HepG2 (cell line): ENCODE data around the gene PRDM11. TPM values are rescaled to one million over a fixed set of nuclear protein-coding genes. Genes with fewer than 3 reads are reported as not detected.

Source experiments
- ARNT2 ChIP-seq: sonication (generic); formaldehyde crosslinking; IDR thresholded peaks from 2 replicates; pipeline ENCODE4 v1.8.0; 2022; ENCODE audit warnings: mild to moderate bottlenecking, low read depth, missing genetic modification reagents, moderate library complexity
- CREB1 ChIP-seq, 2 experiments: fragments of 450-650 bp in 1 of 2; IDR thresholded peaks; 2 replicates each; pipeline ENCODE4 v1.6.1; 2016 to 2017; ENCODE audit warnings: control low read depth in 1 of 2, mild to moderate bottlenecking in 1 of 2, missing compliant biosample characterization in 1 of 2, missing genetic modification characterization in 1 of 2
- DMTF1 ChIP-seq: sonication (generic); formaldehyde crosslinking; IDR thresholded peaks from 2 replicates; pipeline ENCODE4 v1.4.0; 2020; ENCODE audit warnings: mild to moderate bottlenecking, missing genetic modification reagents
- IRF9 ChIP-seq: sonication (generic); formaldehyde crosslinking; IDR thresholded peaks from 2 replicates; pipeline ENCODE4 v1.8.0; 2022; ENCODE audit warnings: missing genetic modification reagents, mild to moderate bottlenecking, borderline replicate concordance
- KLF12 ChIP-seq: sonication (generic); formaldehyde crosslinking; IDR thresholded peaks from 2 replicates; pipeline ENCODE4 v1.4.0; 2020; ENCODE audit warnings: missing genetic modification reagents, borderline replicate concordance
- MTERF4 ChIP-seq: sonication (generic); formaldehyde crosslinking; IDR thresholded peaks from 2 replicates; pipeline ENCODE4 v1.8.0; 2023; ENCODE audit warnings: mild to moderate bottlenecking, missing genetic modification reagents
- NR2F2 ChIP-seq: IDR thresholded peaks from 2 replicates; pipeline ENCODE4 v1.6.1; 2012; ENCODE audit warnings: low read depth, inconsistent platforms, borderline replicate concordance
- PATZ1 ChIP-seq: sonication (generic); formaldehyde crosslinking; IDR thresholded peaks from 2 replicates; pipeline ENCODE4 v1.4.0; 2020; ENCODE audit warnings: missing genetic modification reagents
- PAX8 ChIP-seq: sonication (generic); formaldehyde crosslinking; IDR thresholded peaks from 2 replicates; pipeline ENCODE4 v1.8.0; 2022; ENCODE audit warnings: mild to moderate bottlenecking, missing genetic modification reagents, borderline replicate concordance
- UBTF ChIP-seq: sonication (generic); formaldehyde crosslinking; IDR thresholded peaks from 2 replicates; pipeline ENCODE4 v1.4.0; 2020; ENCODE audit warnings: mild to moderate bottlenecking, missing genetic modification reagents
- ZFP36 ChIP-seq: fragments of 150-350 bp; IDR thresholded peaks from 2 replicates; pipeline ENCODE4 v1.6.1; 2018; ENCODE audit warnings: borderline replicate concordance, low read length, low read depth; ENCODE audit not compliant: partially characterized antibody
- ZNF512B ChIP-seq: sonication (generic); formaldehyde crosslinking; IDR thresholded peaks from 2 replicates; pipeline ENCODE4 v1.5.1; 2020; ENCODE audit warnings: missing genetic modification reagents, mild to moderate bottlenecking, borderline replicate concordance
- ZNF570 ChIP-seq: sonication (generic); formaldehyde crosslinking; IDR thresholded peaks from 2 replicates; pipeline ENCODE4 v1.4.0; 2020; ENCODE audit warnings: mild to moderate bottlenecking, missing genetic modification reagents, borderline replicate concordance
- ZNF652 ChIP-seq: IDR thresholded peaks from 2 replicates; pipeline ENCODE4 v1.6.1; 2016; ENCODE audit warnings: low read depth, borderline replicate concordance
- polyA plus RNA-seq, 8 experiments: library from polyadenylated mRNA; depleted of rRNA in 3 of 8; stranded (reverse) in 7 of 8; unstranded in 1 of 8; fragments of >200 nt; fragmentation: Illumina TruSeq in 4 of 8; extraction: Trizol in 4 of 8; gene quantifications; 2 replicates each; pipeline versions ENCODE4 v1.2.1 to v1.2.3, GENCODE V29; 2011 to 2016; ENCODE audit warnings: low read depth in 4 of 8, missing spikeins in 1 of 8, mixed read lengths in 1 of 8; ENCODE audit not compliant: insufficient read depth in 1 of 8
- total RNA-seq, 5 experiments: library from RNA; depleted of rRNA; stranded (reverse); fragments of >200 nt; fragmentation: Illumina TruSeq; extraction: Trizol; gene quantifications; 2 replicates each; pipeline ENCODE4 v1.2.3, GENCODE V29; 2016; ENCODE audit warnings: low read depth in 1 of 5

PRDM11 gene
- total and polyA plus RNA-seq, 2 of the 13 experiments (the other 11 are each of a cell fraction or from before 2014, with no cell fraction given): 3.4 to 4.7 TPM

GRCh38 chr11:45146072-45147016 is at the start of gene PRDM11 (continued):
- TF ChIP-seq UBTF (CRISPR knock-in tag): 0 out of 2 replicates have a peak, but pooled peaks have one; percentile 1
- TF ChIP-seq MTERF4: 0 out of 2 replicates have a peak, but pooled peaks have one; percentile 9
- peak; percentile 81 for TF ChIP-seq PATZ1 (CRISPR knock-in tag)
- no peak for TF ChIP-seq CREB1 (IDR thresholded peaks at IDR 0.05)
- TF ChIP-seq CREB1 (CRISPR knock-in tag; IDR thresholded peaks at IDR 0.05): 0 out of 2 replicates have a peak, but pooled peaks have one; percentile 14
- peak; percentile 98 for TF ChIP-seq ZNF652
- no peak for TF ChIP-seq ZNF570 (CRISPR knock-in tag)
- TF ChIP-seq KLF12: no peak
- peak; percentile 72 for TF ChIP-seq ZFP36
- no peak for TF ChIP-seq PAX8 (CRISPR knock-in tag)
- no peak for TF ChIP-seq DMTF1 (CRISPR knock-in tag)
- no peak for TF ChIP-seq NR2F2
- TF ChIP-seq ARNT2 (CRISPR knock-in tag): 0 out of 2 replicates have a peak, but pooled peaks have one; percentile 31
- TF ChIP-seq IRF9 (CRISPR knock-in tag): no peak
- TF ChIP-seq ZNF512B (CRISPR knock-in tag): no peak
